Glomerular endothelial cell (primary cell): ENCODE data around the gene TENT4A. TPM values are rescaled to one million over a fixed set of nuclear protein-coding genes. Genes with fewer than 3 reads are reported as not detected.

Experiments used
- DNase-seq: peaks from one replicate; pipeline ENCODE4 v3.0.0-alpha.2; 2011; ENCODE audit warnings: low read depth, low spot score; ENCODE audit errors: extremely low read depth
- total RNA-seq: library from RNA; depleted of rRNA; stranded (reverse); fragments of >200 nt; gene quantifications from 2 replicates; pipeline ENCODE4 v1.2.3, GENCODE V29; 2015

Gene TENT4A
- total RNA-seq, 1 donor from 2014 or later = 22.7 TPM

DNA sequence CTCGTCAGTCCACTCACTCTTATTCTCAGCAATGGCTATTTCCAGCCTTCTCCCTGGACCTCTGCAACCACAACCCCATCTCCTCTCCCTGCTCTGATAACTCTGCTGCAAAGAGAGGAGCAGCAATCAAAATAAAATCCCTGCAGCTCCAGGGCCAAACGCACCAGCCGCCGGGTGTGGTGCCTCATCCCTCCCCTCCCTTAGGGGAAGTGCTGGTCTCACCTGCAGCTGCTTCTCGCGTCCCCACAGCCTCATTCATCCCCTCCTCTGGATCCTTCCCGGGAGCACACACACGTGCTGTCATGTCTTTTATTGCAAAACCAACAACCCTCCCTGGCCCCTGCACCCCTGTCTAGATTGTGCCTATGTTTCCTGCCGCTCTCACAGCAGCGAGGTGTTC lies 77.8 kb downstream of the TENT4A start:
- no peak for DNase-seq

DNA sequence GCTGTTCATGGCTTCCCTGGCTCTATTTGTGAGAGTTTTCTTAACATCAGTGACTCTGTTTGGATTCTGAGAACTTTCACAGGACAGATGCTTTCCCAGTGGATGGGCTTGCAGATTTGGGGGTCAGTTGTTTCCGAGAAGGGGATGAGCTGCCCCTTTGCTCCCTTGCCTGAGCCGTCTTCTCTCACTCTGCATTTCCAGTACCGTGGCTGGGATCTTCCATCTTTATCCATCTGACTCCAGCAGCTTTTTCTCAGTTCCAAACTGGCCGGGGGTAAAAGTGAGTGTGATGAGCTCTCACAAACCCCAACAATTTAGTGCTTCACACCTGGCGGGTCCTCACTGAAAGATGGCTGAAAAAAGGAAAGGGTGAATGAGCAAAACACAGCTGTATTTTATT lies 79.1 kb downstream of the TENT4A start:
- DNase-seq = no peak

DNA sequence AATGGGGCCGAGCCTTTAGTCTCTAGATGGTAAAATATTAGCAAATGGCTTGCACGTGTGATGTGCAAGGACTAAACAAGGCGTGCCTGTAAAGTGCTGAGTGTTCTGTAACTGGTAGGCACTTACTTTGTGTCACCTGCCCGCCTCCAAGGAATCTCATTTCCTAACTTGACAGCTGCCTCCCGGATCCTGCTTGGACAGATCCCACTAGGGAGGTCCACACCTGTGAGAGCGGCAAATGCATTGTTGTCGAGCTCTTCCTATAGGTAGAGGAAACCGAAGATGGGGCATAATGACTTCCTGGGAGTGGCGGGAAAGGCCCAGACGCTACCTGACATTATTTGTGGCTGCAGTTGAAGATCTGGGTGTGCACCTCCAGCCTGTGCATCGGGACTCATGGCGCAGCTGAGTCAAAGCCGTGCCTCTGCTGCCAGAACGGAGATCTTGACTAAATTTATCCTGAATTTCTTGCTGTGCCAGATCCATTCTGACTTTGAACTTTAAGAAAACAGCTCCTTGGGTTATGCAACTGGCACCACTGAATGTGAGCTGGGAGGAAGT lies 79.8 kb downstream of the TENT4A start:
- no peak for DNase-seq

DNA sequence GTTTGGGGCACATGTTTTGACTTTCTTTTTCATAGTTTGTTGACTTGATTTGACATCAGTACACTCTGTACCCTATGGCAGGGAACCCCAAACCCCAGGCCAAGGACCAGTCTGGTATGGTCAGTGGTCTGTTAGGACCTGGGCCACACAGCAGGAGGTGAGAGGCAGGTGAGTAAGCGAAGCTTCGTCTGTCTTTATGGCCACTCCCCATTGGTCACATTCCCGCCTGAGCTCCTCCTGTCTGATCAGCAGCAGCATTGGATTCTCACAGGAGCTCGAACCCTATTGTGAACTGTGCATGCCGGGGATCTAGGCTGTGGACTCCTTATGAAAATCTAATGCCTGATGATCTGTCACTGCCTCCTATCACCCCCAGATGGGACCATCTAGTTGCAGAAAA lies 88.0 kb downstream of the TENT4A start:
- no peak for DNase-seq

DNA sequence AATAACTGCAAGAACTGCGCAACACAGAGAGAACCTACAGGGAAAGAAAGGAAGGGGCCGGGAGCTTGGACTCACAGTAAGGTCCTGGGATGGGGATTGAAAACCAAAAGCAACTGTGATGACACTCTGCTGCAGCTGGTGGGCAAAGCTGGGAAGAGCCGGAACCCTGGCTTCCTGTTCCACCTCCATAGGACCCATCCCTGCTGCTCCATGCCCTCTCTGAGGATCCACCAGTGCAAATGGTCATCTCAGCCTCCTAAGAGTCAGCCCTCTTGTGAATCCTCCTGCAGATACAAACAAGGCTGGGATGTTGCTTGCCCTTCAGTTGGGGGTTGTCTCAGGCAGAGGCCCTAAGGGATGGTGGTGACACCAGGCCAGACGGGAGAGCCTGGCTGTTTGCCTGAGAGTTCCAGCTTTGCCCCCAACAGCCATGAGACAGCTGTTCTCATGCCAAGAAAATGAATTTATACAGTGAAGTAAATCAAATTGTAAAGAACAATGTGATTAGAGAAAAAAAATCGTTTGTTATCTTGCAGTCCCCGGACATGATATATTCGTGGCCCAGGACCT lies 90.8 kb downstream of the TENT4A start:
- DNase-seq = no peak

DNA sequence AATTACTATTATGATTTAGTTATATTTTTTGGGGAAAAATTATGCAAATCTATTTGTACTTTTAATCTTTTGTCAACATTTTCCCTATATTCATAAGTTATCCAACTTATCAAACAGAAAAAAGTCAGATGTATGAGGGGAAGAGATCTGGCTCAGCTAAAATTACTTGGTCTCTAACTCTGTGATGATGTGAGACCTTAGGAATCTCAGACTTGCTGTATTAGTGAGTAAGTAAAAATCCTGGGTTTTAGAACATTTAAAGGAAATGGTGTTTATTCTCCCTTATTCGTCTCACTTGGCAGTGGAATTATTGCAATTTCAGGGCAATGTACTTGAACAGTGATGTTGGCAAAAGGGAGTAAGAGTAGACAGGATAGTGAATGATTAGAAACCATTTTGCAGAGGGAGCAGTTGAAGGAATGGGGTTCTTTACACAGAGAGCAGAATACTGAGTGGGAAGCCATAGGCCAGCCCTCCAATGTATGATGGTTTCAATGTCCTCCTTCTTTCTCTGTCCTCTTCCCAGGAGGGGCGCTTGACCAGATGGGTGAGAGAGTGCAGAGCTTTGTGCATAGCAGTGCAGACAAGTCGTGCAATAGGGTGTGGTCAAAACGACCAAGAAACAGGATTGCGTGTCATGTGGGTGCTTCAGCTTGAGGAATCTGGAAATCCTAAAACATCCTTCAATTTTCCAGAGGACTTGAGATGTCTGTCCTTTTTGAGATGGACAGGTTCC lies 91.7 kb downstream of the TENT4A start:
- no peak for DNase-seq

DNA sequence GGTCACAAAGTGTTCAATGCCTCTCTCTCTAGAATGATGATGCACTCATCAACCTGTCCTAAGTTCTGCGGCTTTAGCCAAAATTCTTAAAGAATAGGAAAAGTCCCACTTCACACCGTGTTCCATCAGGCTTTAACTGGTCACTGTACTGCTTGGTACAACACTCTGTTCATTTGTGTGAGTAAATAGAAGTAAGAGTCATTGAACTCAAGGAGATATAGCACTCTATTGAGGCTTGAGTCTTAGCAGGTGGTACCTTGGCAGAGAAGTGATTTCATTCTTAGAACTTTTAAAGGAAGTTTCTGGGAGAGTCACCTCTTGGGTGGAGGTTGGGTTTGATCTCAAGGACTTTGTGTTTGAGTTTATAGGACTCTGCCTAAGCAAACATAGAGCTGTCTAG lies 92.6 kb downstream of the TENT4A start:
- no peak for DNase-seq

Other genes with a start within 250 kb of the TENT4A start
- 43.5 and 57.5 TPM in 2 replicates for gene NSUN2, start 80.4 kb upstream of the TENT4A start, total RNA-seq
- gene SRD5A1, start 80.0 kb upstream of the TENT4A start, total RNA-seq = 23.8 and 33.7 TPM in 2 replicates